Measurements from ENCODE around the gene COL6A2.
"Not testable (repeated sequence)": the region's sequence is repeated elsewhere in the genome, so short reads cannot be mapped to it uniquely, and the experiment has no call there.

COL6A2 gene

GRCh38 chr21:46097336-46098293, at the start of gene COL6A2:
Gene COL6A2, plus strand, starts transcription at chr21:46098112.
- DNase-seq (ENCODE audit: low read depth, low spot score), result no peak

GRCh38 chr21:46048926-46049889, 48.7 kb upstream of the COL6A2 start:
- peak; percentile 97 for DNase-seq (ENCODE audit: low read depth, low spot score)

- no peak for DNase-seq (ENCODE audit: low read depth, low spot score)
Measured at GRCh38 chr21:46049890-46050667, 47.8 kb upstream of the COL6A2 start.

GRCh38 chr21:46050668-46051378, 47.1 kb upstream of the COL6A2 start:
- DNase-seq (ENCODE audit: low read depth, low spot score), result no peak

GRCh38 chr21:46051379-46051770, 46.5 kb upstream of the COL6A2 start:
- no peak for DNase-seq (ENCODE audit: low read depth, low spot score)

- no peak for DNase-seq (ENCODE audit: low read depth, low spot score)
Measured at GRCh38 chr21:46051821-46052675, 45.9 kb upstream of the COL6A2 start.

GRCh38 chr21:46052703-46053651, 44.9 kb upstream of the COL6A2 start:
- no peak for DNase-seq (ENCODE audit: low read depth, low spot score)

- DNase-seq (ENCODE audit: low read depth, low spot score), result no peak
Measured at GRCh38 chr21:46054031-46054430, 43.9 kb upstream of the COL6A2 start.

GRCh38 chr21:46054451-46054881, 43.4 kb upstream of the COL6A2 start:
- no peak for DNase-seq (ENCODE audit: low read depth, low spot score)

- no peak for DNase-seq (ENCODE audit: low read depth, low spot score)
Measured at GRCh38 chr21:46055863-46056281, 42.0 kb upstream of the COL6A2 start.

GRCh38 chr21:46056450-46056903, 41.4 kb upstream of the COL6A2 start:
- no peak for DNase-seq (ENCODE audit: low read depth, low spot score)

GRCh38 chr21:46057111-46057709, 40.7 kb upstream of the COL6A2 start:
- DNase-seq (ENCODE audit: low read depth, low spot score), result no peak

GRCh38 chr21:46057710-46058241, 40.1 kb upstream of the COL6A2 start:
- no peak for DNase-seq (ENCODE audit: low read depth, low spot score)

GRCh38 chr21:46058431-46059145, 39.3 kb upstream of the COL6A2 start:
- no peak for DNase-seq (ENCODE audit: low read depth, low spot score)

- no peak for DNase-seq (ENCODE audit: low read depth, low spot score)
Measured at GRCh38 chr21:46059195-46059594, 38.7 kb upstream of the COL6A2 start.

- not testable (repeated sequence) for DNase-seq (ENCODE audit: low read depth, low spot score)
Measured at GRCh38 chr21:46059711-46060455, 38.0 kb upstream of the COL6A2 start.

Measured in brain pericyte (primary cell).